Stimulated activated CD4-positive, alpha-beta T cell treated with anti-CD3 and anti-CD28 coated beads, TNF-alpha, amount 100 ng/mL, for 4 hours (primary cell): Measurements from ENCODE around the gene LCN6.
"Not testable (repeated sequence)": the region's sequence is repeated elsewhere in the genome, so short reads cannot be mapped to it uniquely, and the experiment has no call there.

Source experiments
- DNase-seq, 3 experiments: peaks; one replicate each; pipeline ENCODE4 v3.0.0-alpha.2; 2020; ENCODE audit warnings: low read depth in 3 of 3

The LCN6 gene, protein sequence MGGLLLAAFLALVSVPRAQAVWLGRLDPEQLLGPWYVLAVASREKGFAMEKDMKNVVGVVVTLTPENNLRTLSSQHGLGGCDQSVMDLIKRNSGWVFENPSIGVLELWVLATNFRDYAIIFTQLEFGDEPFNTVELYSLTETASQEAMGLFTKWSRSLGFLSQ

GRCh38 chr9:136748201-136748600, at the start of gene LCN6:
LCN6 (minus strand) TSS chr9:136748525; CDS start chr9:136748483, 42 bp downstream.
- DNase-seq, result no peak

GRCh38 chr9:136796775-136797347, 48.5 kb upstream of the LCN6 start:
- not testable (repeated sequence) for DNase-seq

DNA sequence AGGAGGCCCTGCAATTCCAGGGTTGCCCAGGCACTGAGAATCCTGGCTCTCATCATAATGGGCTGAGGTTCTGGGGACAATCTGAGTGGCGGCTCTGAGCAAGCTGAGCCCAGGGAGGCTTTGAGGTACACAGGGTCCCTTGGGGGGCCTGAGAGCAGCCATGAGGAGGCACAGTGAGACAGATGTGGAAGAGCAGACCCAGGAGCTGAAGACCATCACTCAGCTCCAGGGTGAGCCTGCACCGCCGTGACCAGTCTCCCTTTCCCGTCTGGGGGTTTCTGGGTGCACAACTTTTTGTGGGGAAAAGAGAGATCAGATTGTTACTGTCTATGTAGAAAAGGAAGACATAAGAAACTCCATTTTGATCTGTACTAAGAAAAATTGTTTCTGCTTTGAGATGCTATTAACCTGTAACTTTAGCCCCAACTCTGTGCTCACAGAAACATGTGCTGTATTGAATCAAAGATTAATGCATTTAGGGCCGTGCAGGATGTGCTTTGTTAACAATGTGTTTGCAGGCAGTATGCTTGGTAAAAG, 48.0 kb upstream of the LCN6 start, which contains the start of gene CCDC183:
Gene CCDC183, plus strand, starts transcription at position 101 of the 537 bp plus-strand sequence. Its CDS starts 60 bp downstream, at position 161.
- no peak for DNase-seq

- DNase-seq, result no peak
These were observed 46.6 kb upstream of the LCN6 start for GRCh38 chr9:136795000-136795348.

DNA sequence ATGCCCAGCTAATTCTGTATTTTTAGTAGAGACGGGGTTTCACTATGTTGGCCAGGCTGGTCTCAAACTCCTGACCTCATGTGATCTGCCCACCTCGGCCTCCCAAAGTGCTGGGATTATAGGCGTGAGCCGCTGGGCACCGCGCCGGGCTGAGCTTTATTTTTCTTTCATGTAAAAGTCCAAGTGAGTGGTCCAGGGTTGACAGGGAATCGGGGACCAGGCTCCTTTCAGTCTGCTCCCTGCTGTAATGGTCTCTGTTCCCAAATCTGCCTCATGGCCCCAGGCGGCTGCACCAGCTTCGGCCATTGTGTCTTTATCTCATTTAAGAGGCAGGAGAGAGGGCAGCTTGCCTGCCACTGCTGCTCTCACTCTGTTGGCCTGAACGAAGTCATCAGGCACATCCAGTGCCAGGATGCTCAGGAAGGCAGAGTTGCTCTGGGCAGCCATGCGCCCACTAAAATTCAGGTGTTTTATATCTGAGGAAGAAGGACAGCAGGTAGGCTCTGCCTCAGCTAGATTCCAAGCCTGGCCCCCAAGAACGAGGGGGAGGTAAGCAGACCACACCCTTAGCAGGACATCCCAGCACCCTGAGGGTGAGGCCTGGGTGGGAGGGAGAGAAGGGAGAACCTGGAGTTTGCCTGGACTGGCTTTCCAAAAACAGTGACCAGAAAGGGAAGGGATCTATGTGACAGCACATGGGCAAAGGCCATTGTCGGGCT, 46.1 kb upstream of the LCN6 start:
- DNase-seq, result no peak

DNA sequence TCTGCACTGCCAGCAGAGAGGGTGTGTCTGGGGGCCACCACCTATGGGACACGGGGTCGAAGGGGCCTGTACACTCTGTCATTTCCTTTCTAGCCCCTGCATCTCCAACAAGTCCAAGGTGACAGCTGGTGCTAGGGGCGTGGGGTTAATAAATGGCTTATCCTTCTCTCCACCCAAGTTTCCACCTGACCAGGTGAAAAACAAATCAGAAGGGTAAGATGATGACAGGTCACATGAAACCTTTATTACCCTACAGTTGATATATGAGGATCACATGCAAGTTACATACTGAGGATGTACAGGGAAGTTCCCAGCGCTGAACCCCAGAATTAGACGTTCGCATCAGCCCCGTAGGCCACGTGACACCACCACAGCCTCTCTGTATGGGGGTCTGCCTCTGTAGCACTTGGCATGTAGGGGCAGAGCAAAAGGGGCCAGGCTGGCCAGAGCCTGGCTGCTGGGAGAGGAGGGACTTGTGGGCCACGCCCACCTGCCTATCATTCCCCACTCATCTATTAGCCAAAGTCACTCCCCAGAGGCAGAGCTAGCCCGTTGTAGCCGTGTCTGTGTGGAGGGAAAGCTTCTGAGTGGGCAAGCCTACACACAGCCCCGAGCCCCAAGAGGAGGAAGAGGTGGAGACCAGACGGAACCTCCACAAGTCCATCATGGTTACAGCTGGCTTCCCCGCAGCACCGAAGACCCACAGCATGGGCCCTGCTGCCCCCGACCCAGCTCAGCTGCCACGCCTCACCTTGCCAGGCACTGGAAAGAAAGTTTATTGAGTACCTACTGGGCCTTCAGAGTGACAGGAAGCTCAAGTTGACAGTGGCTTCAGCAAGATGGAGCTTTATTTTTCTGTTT, 45.0 kb upstream of the LCN6 start:
- DNase-seq, result no peak

DNA sequence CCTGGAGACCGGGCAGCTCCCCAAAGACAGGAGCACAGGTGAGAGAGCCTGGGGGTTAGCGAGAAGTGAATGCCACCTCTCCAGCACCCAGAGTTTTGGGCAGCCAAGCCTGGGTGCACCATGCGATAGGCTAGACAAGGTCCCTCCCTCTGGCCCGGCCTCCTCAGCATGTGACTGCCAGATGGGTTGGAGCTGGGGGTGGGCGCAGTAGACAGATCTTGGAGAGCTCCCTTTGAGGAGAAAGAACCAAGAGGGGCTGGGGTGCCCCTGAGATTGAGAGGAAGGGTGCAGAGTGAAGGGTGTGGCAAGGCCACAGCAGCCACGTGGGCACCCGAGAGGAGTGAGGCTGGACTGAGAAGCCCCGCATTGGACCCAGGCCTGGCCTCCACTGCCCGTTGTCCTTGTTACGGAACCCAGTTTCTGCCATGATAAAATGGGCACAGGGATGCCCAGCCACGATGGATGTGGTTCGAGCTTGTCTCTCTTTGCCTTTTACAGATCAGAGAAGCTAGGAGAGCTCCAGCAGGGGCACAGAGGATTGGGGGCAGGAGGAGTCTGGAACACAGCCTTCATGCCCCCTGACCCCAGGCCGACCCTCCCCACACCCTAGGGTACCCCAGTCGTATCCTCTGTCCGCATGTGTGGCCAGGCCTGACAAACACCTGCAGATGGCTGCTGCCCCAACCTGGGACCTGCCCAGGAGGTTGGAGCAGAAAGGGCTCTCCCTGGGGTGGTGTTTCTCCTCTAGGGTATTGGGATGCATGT, 44.2 kb upstream of the LCN6 start:
- DNase-seq, result no peak

DNA sequence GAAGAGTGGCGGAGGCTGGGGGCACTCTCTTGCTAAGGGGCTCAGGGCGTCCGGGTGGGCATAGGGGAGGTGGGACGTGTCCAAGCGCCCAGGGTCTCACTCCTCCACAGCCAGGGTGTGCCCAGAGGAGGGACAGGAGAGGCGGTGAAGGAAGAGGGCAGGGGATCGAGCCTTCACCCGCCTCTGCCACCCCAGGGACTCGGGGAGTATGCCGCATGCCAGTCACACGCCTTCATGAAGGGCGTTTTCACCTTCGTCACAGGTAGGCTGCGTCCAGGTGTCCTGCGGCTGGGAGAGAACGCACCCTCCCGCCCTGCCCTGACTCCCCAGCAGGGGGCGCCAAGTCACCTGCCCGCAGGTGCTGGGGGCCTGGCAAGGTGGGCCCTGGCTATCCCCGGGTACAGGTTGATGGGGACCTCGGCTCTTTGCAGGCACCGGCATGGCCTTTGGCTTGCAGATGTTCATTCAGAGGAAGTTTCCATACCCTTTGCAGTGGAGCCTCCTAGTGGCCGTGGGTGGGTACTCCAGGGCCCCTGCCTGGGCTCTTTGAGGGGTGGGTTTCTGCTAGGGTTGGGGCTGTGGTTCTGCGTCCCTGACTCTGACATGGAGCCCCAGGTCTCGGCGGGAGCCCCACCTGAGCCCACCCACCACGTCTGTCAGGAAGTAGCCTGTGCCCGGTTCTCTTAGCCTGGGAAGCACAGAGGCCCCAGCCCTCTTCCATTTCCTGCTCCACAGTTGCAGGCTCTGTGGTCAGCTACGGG, 43.4 kb upstream of the LCN6 start:
- peak; percentile 43 to 61 (median 43) for DNase-seq

DNA sequence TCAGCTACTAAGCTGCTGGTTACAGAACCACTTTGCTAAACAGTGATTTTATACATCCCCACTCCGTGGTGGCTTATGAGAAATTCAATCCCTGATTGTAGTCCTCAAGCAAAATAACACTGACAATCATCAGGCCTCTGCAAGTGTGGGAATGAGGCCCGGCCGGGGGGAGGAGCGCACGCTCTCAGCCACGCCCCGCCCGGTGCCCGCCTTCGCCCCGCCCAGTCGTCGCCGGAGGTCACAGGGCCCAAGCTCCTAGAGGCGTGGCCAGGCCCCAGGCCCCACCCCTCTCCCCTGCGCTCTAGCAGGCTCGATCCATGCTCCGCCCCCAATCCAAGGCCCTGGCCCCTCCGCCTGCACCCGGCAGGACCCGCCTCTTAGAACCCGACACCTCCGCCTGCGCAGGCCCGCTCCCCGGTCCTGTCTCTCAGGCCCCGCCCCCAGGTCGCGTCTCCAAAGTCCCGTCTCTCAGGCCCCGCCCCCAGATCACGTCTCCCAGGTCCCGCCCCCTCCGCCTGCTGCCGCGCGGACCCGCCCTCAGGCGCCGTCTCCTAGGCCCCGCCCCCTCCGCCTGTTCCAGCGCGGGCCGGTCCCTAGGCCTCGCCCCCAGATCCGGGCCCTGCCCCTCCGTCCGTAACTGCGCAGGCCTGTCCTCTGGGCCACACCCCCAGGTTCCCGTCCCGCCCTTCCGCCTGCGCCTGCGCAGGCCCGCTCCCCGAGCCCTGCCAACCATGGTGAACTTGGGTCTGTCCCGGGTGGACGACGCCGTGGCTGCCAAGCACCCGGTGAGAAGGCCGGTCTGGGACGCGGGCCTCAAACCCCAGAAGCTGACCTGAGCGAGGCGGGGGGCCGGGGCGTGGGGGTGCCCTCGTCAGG, 42.6 kb upstream of the LCN6 start, which contains the start of gene TMEM141:
Gene TMEM141, plus strand, starts transcription at position 705 of the 876 bp plus-strand sequence. Its CDS starts 27 bp downstream, at position 732.
- peak; percentile 100 for DNase-seq

- DNase-seq, result no peak
These were observed 41.2 kb upstream of the LCN6 start for GRCh38 chr9:136789523-136789937.

GRCh38 chr9:136788644-136789522, 40.6 kb upstream of the LCN6 start:
- DNase-seq, result not testable (repeated sequence)

DNA sequence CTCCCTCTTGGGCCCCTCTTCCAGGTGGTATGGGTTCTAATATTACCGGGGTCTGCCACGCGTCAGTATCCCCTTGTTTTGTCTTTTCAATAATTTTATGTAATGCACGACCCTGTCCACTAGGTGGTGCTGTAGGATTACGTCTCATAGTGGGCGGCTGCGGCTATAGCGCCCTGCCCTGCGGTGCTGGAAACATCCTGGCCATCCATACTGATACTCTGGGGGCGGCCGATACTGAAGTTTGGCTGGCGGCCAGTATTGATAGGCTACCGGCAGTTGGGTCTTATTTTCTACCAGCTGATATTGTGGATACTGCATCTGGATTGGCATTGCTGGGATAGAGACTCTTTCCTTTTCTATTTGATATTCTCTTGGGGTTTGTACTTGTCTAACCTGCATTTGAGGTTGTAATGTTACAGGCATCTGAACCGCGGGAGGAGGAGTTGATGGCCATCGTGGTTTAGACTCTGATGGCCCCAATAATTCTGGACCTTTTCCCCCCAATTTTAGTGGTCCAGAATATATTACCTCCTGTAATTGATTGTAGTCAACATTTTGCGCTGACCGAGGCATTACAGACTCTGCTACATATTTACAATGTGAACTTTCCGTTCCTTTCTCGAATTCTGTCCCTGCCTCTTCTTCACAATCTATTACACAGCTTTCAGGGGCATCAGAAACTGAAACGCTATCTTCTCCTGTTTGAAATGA, 39.5 kb upstream of the LCN6 start:
- peak in 2 of 3 experiments; percentile 35 to 49 for DNase-seq

DNA sequence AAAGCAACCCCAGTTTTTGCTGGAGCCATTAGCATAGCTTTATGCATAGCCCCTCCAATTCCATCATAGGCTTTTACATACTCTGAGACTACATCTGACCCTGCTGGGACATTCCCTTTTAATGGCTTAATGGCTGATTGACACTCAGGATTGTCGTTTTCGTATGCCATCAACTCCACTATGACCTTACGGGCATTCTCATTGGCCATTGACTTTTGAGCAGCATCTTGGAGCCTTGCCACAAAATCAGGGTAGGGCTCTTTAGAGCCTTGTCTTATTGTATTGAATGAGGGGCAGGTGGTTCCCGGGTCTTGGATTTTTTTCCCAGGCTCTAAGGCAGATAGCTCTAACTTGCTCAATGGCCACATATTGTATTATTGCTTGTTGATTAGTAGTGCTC, 38.7 kb upstream of the LCN6 start:
- not testable (repeated sequence) for DNase-seq

- DNase-seq, result no peak
These were observed 38.1 kb upstream of the LCN6 start for GRCh38 chr9:136786451-136786850.

DNA sequence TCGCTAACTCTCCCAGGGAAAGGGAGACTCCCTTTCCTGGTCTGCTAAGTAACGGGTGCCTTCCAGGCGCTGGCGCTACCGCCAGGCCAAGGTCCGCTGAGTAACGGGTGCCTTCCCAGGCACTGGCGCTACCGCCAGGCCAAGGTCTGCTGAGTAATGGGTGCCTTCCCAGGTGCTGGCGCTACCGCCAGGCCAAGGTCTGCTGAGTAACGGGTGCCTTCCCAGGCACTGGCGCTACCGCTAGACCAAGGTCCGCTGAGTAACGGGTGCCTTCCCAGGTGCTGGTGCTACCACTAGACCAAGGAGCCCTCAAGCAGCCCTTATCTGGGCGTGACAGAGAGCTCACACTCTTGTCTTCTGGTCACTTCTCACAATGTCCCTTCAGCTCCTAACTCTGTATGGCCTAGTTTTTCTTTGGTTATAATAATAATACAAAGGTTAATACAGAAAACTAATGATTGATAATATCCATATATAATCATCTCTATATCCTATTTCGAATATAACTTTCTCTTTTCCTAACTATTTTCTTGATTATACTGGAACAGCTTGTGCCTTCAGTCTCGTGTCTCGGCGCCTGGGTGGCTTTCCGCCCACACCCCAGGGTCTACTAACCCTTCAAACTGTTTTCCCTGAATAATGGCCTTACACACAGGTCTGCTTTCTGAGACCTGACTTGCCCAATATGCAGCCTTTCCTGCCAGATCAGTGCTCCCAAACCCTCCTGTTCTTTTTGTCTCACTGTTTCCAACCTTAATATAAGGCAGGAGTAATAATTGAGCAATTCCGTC, 37.4 kb upstream of the LCN6 start:
- DNase-seq, result not testable (repeated sequence)

- no peak for DNase-seq
These were observed 36.7 kb upstream of the LCN6 start for GRCh38 chr9:136784997-136785361.
